Stimulated activated CD8-positive, alpha-beta memory T cell treated with anti-CD3 and anti-CD28 coated beads, Interleukin-15, amount 100 ng/mL, for 1 hour (primary cell): ENCODE data around the gene BPIFB3.
"Not testable (repeated sequence)": the region's sequence is repeated elsewhere in the genome, so short reads cannot be mapped to it uniquely, and the experiment has no call there.

ENCODE experiments used
- DNase-seq: peaks from one replicate; pipeline ENCODE4 v3.0.0-alpha.2; 2020; ENCODE audit warnings: low read depth

The BPIFB3 gene

GRCh38 chr20:33091693-33092092 is 38.0 kb downstream of the BPIFB3 start:
- DNase-seq = no peak

GRCh38 chr20:33092361-33092760 is 38.7 kb downstream of the BPIFB3 start:
- DNase-seq = no peak

GRCh38 chr20:33093074-33093473 is 39.4 kb downstream of the BPIFB3 start:
- no peak for DNase-seq

GRCh38 chr20:33093582-33093981 is 39.9 kb downstream of the BPIFB3 start:
- DNase-seq = no peak

GRCh38 chr20:33095249-33095648 is 41.5 kb downstream of the BPIFB3 start:
- no peak for DNase-seq

GRCh38 chr20:33095902-33096584 is 42.3 kb downstream of the BPIFB3 start:
- DNase-seq = not testable (repeated sequence)

- DNase-seq = no peak
These were observed 43.3 kb downstream of the BPIFB3 start for GRCh38 chr20:33097001-33097400.

GRCh38 chr20:33099843-33100538 is 46.3 kb downstream of the BPIFB3 start:
- DNase-seq = no peak

- DNase-seq = no peak
These were observed 49.9 kb downstream of the BPIFB3 start for GRCh38 chr20:33103556-33103955.

- DNase-seq = no peak
These were observed 50.6 kb downstream of the BPIFB3 start for GRCh38 chr20:33104336-33104735.

GRCh38 chr20:33105316-33105924 is 51.7 kb downstream of the BPIFB3 start:
- no peak for DNase-seq

- not testable (repeated sequence) for DNase-seq
These were observed 52.4 kb downstream of the BPIFB3 start for GRCh38 chr20:33106058-33106620.

GRCh38 chr20:33108661-33109060 is 55.0 kb downstream of the BPIFB3 start:
- DNase-seq = no peak

GRCh38 chr20:33110147-33110825 is 56.6 kb downstream of the BPIFB3 start:
- no peak for DNase-seq

- DNase-seq = no peak
These were observed 57.6 kb downstream of the BPIFB3 start for GRCh38 chr20:33111306-33111705.

- DNase-seq = no peak
These were observed 59.1 kb downstream of the BPIFB3 start for GRCh38 chr20:33112547-33113386.

- DNase-seq = no peak
These were observed 59.7 kb downstream of the BPIFB3 start for GRCh38 chr20:33113387-33113908.

GRCh38 chr20:33115501-33115900 is 61.8 kb downstream of the BPIFB3 start:
- DNase-seq = not testable (repeated sequence)

- DNase-seq = no peak
These were observed 66.3 kb downstream of the BPIFB3 start for GRCh38 chr20:33119725-33120720.

GRCh38 chr20:33120934-33121333 is 67.2 kb downstream of the BPIFB3 start:
- no peak for DNase-seq
